Femur (tissue), 1 donor: ENCODE data around the gene ADAM10.
"Not testable (repeated sequence)": the region's sequence is repeated elsewhere in the genome, so short reads cannot be mapped to it uniquely, and the experiment has no call there.

Source experiments
- DNase-seq: peaks from one replicate; pipeline ENCODE4 v3.0.0-alpha.2; 2017

ADAM10 gene, protein sequence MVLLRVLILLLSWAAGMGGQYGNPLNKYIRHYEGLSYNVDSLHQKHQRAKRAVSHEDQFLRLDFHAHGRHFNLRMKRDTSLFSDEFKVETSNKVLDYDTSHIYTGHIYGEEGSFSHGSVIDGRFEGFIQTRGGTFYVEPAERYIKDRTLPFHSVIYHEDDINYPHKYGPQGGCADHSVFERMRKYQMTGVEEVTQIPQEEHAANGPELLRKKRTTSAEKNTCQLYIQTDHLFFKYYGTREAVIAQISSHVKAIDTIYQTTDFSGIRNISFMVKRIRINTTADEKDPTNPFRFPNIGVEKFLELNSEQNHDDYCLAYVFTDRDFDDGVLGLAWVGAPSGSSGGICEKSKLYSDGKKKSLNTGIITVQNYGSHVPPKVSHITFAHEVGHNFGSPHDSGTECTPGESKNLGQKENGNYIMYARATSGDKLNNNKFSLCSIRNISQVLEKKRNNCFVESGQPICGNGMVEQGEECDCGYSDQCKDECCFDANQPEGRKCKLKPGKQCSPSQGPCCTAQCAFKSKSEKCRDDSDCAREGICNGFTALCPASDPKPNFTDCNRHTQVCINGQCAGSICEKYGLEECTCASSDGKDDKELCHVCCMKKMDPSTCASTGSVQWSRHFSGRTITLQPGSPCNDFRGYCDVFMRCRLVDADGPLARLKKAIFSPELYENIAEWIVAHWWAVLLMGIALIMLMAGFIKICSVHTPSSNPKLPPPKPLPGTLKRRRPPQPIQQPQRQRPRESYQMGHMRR

GRCh38 chr15:58749532-58750337, at the start of gene ADAM10:
ADAM10 (minus strand) TSS chr15:58749707; CDS start chr15:58749534, 173 bp downstream.
- DNase-seq: peak; percentile 100

GRCh38 chr15:58797505-58797904, 48.0 kb upstream of the ADAM10 start:
- no peak for DNase-seq

DNA sequence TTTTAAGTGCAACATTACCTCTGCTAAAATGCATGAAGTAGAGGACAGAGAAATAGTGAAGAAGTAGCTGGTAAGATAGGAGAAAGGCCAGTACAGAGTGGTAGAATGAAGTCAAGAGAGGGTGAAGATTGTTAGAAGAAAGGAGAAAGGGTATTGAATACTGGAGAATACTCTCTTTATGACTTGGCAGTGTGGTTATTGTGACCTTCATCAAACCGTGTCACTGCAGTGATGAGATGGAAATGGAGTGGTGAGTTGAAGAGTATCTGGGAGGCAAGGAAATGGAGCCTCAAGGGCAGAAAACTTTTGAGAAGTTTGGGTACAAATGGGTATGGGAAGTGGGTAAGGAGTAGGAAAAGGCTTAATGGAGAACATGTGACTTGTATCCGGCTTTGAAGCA, 46.3 kb upstream of the ADAM10 start:
- no peak for DNase-seq

DNA sequence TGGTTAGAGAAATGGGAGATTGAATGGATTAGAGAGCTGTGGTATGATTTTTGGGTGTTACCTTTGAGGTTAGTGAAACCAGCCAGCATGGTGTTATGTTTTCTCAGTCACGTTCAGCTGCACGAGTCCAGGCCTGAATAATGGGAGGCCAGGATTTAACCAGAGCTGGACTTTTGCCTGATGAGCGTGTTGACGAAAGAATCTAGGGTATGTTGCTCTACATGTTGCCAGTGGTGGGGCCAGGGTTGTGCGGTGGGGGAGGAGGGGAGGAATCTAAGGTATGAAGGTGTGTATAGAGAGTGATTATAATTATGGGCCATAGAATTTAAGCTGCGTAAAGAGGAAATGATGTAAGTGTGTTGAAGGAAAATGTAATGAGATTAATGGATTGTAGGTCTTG, 44.4 kb upstream of the ADAM10 start:
- no peak for DNase-seq

DNA sequence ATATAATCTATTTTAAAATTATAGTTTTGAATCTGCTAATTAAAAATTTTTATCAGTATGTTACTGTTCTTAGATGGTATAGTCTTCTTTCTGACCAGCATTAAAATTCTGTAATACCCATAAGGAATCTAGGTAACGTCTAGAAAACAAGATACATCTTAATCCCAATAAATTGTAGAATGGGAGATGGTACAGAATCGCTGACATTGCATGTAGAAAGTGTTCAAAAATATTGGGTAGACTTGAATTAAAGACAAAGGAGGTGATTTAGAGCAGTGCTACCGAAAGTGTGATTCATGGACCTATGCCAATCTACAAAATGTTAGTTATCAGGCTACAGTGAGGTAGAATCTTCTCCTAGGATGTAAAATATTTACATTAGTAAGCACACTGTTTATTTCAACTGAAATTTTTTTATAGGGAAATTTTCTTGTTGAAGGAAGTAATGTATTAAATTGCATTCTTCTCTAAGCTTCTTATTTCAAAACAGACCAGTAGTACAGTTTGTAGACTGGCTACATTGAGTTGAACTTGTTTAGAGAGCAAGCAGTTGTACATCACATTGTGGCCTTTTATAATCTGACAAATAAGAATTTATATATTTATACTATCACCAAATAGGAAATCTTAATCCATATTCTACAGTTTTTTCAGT, 38.7 kb upstream of the ADAM10 start:
- no peak for DNase-seq

DNA sequence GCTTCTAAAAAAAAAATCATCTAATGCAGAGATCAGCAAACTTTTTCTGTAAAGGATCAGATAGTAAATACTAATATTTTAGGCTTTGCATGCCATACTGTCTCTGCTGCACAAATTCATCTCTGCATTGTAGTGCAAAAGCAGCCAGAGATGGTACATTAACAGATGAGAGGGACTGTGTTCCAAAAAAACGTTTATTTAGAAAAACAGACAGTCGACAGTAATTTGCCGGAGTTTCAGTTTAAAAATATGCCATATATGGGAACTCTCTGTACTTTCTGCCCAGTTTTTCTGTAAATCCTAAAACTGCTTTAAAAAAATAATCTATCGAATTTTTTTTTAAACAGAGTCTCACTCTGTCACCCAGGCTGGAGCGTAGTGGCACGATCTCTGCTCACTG, 35.8 kb upstream of the ADAM10 start:
- DNase-seq: no peak

DNA sequence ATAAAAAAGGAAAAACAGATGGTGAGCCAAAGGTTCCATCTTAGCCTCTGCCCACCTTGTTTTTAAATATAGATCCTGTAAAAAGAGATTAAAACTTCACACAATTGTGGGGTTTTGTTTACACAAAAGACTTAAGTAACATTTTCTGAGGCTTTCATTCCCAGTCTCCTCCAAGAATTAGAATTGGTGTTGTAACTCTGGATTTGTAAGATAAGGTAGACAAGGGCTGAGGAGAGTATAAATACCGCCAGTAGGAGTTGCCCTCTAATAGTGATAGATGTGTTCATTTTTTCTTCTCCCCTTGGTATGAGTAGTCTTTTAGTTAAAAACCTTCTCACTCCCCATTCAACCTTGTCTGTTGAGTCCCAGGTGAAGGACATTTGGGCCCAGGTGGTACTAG, 30.0 kb upstream of the ADAM10 start:
- DNase-seq: no peak

- no peak for DNase-seq
Observed at GRCh38 chr15:58777107-58777506, 27.6 kb upstream of the ADAM10 start.

GRCh38 chr15:58775402-58775801, 25.9 kb upstream of the ADAM10 start:
- DNase-seq: no peak

GRCh38 chr15:58773024-58773423, 23.5 kb upstream of the ADAM10 start:
- no peak for DNase-seq

DNA sequence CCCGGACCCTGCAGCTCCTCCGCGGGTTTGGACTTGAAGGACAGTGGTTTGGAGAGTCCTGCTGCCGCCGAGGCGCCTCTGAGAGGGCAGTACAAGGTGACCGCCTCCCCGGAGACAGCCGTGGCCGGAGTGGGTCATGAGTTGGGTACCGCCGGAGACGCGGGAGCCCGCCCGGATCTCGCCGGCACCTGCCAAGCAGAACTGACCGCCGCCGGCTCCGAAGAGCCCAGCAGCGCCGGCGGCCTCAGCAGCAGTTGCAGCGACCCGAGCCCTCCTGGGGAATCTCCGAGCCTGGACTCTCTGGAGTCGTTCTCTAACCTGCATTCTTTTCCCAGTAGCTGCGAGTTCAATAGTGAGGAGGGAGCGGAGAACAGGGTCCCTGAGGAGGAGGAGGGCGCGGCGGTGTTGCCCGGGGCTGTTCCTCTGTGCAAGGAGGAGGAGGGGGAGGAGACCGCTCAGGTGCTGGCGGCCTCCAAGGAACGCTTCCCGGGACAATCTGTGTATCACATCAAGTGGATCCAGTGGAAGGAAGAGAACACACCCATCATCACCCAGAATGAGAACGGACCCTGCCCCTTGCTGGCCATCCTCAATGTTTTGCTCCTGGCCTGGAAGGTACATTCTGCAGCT, 22.2 kb upstream of the ADAM10 start:
- DNase-seq: peak; percentile 45

DNA sequence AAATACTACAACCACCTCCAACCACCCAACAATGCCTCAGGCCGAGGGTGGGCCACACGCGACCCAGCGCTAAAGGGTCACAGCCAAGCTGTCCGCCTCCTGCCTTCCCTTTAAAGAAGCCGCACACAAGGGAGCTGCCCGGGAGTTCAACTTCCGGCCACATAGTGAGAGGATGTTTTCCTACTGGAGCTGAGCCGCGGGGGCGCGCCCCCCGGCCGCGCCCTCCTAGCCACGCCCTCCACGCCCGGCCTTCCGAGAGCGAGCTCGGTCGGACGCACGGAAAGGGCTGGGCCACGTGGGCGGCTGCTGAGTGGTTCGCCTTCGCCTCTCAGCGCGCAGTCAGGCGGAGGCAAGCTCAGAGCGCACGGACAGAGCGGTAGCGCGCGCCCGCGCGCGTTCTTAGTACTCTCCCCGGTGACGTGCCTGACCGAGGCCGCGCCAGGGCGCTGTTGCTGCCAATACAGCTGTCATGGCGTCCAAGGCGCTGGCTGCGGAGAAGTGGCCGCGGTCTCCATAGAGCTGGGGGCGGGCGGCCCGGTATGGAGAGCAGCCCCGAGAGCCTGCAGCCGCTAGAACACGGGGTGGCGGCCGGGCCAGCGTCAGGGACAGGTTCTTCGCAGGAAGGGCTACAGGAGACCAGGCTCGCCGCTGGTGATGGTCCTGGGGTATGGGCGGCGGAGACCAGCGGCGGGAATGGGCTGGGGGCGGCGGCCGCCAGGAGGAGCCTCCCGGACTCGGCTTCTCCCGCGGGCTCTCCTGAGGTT, 21.5 kb upstream of the ADAM10 start, which contains the start of gene MINDY2:
TSS of gene MINDY2 (plus strand) at position 446 of the 764 bp plus-strand sequence. CDS start at position 540, 94 bp downstream.
- DNase-seq: peak; percentile 99

- DNase-seq: no peak
Observed at GRCh38 chr15:58770519-58770856, 21.0 kb upstream of the ADAM10 start.

- DNase-seq: not testable (repeated sequence)
Observed at GRCh38 chr15:58768601-58769004, 19.1 kb upstream of the ADAM10 start.

GRCh38 chr15:58766290-58766689, 16.8 kb upstream of the ADAM10 start:
- no peak for DNase-seq

DNA sequence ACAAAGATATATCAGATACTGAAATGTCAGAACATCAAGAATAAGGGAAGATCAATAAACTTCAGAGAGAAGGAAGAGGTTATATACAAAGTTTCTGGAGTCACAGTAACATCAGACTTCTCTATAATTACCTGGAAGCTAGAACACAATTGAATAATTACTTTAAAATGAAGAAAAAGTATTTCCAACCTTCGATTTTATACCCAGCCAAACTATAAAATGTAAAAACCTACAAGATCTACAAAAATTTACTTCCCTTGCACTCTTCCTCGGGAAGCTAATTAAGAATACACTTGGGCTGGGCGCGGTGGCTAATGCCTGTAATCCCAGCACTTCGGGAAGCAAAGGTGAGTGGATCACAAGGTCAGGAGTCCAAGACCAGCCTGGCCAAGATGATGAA, 15.0 kb upstream of the ADAM10 start:
- no peak for DNase-seq

GRCh38 chr15:58762731-58763130, 13.2 kb upstream of the ADAM10 start:
- no peak for DNase-seq

GRCh38 chr15:58762285-58762684, 12.8 kb upstream of the ADAM10 start:
- DNase-seq: no peak

DNA sequence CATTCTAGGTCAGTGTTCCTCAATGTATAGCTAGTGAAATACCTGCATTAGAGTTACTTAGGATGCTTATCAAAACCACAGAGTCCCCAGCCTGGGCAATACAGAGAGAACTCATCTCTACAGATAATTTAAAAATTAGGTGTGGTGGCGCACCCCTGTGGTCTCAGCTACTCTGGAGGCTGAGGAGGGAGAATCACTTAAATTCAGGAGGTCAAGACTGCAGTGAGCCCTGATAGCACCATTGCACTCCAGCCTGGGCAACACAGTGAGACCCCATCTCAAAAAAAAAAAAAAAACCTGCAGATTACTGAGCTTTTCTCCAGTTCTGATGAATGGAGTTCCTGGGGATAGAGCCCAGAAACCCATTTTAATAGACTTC, 11.5 kb upstream of the ADAM10 start:
- DNase-seq: no peak

DNA sequence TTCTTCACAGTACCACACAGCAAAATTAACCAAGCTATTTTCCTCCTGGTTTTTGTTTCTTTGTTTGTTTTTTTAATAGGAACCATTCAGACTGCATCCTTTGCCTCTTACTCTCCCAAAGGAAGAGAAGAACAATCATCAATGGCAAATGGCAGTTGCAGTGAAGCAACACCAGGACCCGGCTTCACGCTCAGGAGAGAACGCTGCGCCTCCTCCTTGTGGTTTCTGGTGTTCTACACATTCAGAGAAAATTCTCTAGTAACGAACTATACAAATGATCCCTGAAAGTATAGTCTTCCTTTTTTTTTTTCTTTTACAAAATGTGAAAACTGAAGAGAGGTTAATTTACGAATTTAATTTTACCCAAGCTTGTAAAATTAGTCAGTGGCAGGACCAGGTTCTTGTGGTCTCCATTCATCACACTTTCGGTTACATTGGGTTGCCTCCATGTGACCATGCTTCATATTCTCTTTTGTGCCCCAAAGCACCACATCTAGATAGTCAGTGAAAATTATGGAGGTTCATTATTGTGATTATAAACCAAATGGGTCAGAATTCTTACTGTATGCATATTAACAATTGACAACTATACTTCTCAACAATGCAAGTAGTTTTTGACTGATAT, 11.0 kb upstream of the ADAM10 start:
- DNase-seq: no peak

DNA sequence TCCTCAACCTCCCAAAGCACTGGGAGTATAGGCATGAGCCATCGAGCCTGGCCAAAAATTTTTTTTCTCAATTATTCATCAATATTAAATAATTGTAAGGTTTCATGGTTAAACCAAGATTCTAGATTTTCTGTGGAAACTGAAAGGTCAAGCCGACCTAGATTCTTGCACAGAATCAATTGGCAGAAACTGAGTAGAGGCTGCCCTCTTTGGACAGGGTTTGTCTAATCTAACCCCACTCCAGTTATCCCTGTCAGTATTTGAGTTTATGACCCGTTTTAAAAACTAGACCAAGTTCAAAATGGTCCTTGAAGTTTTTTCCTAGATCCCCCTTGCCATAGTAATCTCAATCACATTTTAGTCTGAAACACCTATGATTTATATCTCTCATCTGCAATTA, 8.6 kb upstream of the ADAM10 start:
- DNase-seq: no peak
